Upper lobe of left lung (tissue), 6 donors: ENCODE results near the gene HEG1. TPM values are rescaled to one million over a fixed set of nuclear protein-coding genes. Genes with fewer than 3 reads are reported as not detected.

Experiments used
- ATAC-seq, 2 donors: fragments of 200-7000 bp; cut with Tn5 transposase; one replicate each; pipeline ENCODE4 v1.9.1; 2022; ENCODE audit warnings: mild to moderate bottlenecking in 2 of 2, moderate library complexity in 2 of 2; ENCODE audit not compliant: low FRiP score in 2 of 2
- DNase-seq, 2 donors: peaks; one replicate each; pipeline ENCODE4 v3.0.0-alpha.2; 2019 to 2020
- H3K27ac ChIP-seq, 4 donors: fragments of 200-600 bp; sonication (generic); one replicate each; pipeline ENCODE4 v1.5.1; 2016 to 2019
- H3K27me3 ChIP-seq, 4 donors: fragments of 200-600 bp; sonication (generic); one replicate each; pipeline ENCODE4 v1.5.1; 2017 to 2019
- H3K36me3 ChIP-seq, 4 donors: fragments of 200-600 bp; sonication (generic); one replicate each; pipeline ENCODE4 v1.5.1; 2016 to 2019
- H3K4me1 ChIP-seq, 4 donors: fragments of 200-600 bp; sonication (generic); one replicate each; pipeline ENCODE4 v1.5.1; 2018 to 2019
- H3K4me3 ChIP-seq, 4 donors: fragments of 200-600 bp; sonication (generic); one replicate each; pipeline ENCODE4 v1.5.1; 2017 to 2019; ENCODE audit warnings: mild to moderate bottlenecking in 2 of 4, moderate library complexity in 1 of 4
- H3K9me3 ChIP-seq, 4 donors: fragments of 200-600 bp; sonication (generic); one replicate each; pipeline ENCODE4 v1.5.1; 2018 to 2019
- CTCF ChIP-seq, 6 experiments: fragments of 450-650 bp in 4 of 6; fragments of 200-600 bp in 2 of 6; sonication (generic) in 2 of 6; IDR thresholded peaks; one replicate each; pipeline ENCODE4 v1.5.1; 2016 to 2019; ENCODE audit warnings: antibody characterized with exemption in 6 of 6
- EP300 ChIP-seq, 4 donors: sonication (generic); formaldehyde crosslinking; IDR thresholded peaks; one replicate each; pipeline ENCODE4 v1.5.1; 2017; ENCODE audit warnings: antibody characterized with exemption in 4 of 4, control low read depth in 2 of 4
- POLR2A ChIP-seq, 4 donors: fragments of 450-650 bp; IDR thresholded peaks; one replicate each; pipeline ENCODE4 v1.5.1; 2016 to 2017; ENCODE audit warnings: antibody characterized with exemption in 4 of 4, mild to moderate bottlenecking in 2 of 4
- POLR2AphosphoS5 ChIP-seq, 2 donors: sonication (generic); formaldehyde crosslinking; IDR thresholded peaks; one replicate each; pipeline ENCODE4 v1.5.1; 2017; ENCODE audit warnings: antibody characterized with exemption in 2 of 2
- WGBS, 2 donors: methylation state at CpG; one replicate each; pipeline ENCODE4 v1.1.5; 2017 to 2018; 5-methylcytosine and 5-hydroxymethylcytosine counted together
- total RNA-seq, 6 donors: library from RNA; depleted of rRNA in 4 of 6; stranded (reverse); fragments of >200 nt in 4 of 6; gene quantifications; one replicate each; pipeline versions ENCODE4 v1.1.0 to v1.2.1, GENCODE V29; 2016 to 2021
- donor health status: DM: no; HTN: no; CAD: no; lungs with moderate emphysema.
- donor health status: DM: no; HTN: yes; CAD: no; lungs with severe emphysema.

HEG1 gene
- total RNA-seq, 6 donors from 2014 or later = 45.1 to 168 (median 100) TPM

DNA sequence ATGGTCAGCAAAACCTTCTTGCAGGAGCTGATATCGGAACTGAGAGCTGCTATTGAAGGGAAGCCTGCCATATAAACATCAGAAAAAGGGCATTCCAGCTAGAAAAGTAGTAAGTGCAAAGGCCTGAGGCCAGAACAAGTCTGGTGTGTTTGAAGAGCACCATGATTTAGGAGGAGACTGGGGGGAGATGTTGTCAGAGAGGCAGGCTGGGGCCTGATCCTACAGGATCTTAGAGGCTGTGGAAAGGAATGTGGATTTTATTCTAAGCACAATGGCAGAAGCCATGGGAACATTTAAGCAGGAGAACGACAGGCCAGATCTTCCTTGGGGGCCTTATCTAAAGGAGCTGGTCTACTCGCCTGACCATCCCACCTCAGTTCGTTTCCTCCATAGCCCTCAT, 116.1 kb downstream of the HEG1 start:
- 85 to 87% methylated on average over 4 of the region's 4 CpGs for WGBS, 2 donors
- Histone ChIP-seq H3K27ac (no peak overlapping the region), H3K4me1 (no peaks in the 10 kb centered on the region), H3K4me3 (no peak overlapping the region), H3K9me3 (no peaks in the 10 kb centered on the region), H3K36me3 (no peaks in the 10 kb centered on the region), H3K27me3 (no peaks in the 10 kb centered on the region)
- DNase-seq (no peak), ATAC-seq (no peak)
- TF ChIP-seq POLR2AphosphoS5 (IDR thresholded peaks at IDR 0.05) (no peak), POLR2A (IDR thresholded peaks at IDR 0.05) (no peak), CTCF (IDR thresholded peaks at IDR 0.05) (no peak), EP300 (IDR thresholded peaks at IDR 0.05) (no peak)

DNA sequence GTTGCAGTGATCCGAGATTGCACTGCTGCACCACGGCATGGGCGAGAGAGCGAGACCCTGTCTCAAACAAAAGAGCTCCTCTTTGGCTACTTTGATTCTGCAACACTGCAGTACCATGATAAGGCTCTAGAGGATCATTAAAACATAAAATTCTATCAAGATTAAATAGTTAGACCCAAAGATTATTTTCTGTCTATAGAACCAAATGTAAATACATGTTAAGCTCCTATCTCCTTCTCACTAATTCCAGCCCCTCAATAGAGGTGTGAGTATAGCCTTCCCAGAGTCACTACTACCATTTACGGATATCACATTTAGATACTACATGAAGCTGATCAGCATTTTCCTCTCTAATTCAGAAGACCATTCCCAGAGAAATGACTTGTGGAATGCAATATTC, 116.9 kb downstream of the HEG1 start:
- DNase-seq (no peak), ATAC-seq (no peak)
- TF ChIP-seq POLR2A (IDR thresholded peaks at IDR 0.05) (no peak), CTCF (IDR thresholded peaks at IDR 0.05) (no peak), POLR2AphosphoS5 (IDR thresholded peaks at IDR 0.05) (no peak), EP300 (IDR thresholded peaks at IDR 0.05) (no peak)
- Histone ChIP-seq H3K36me3 (no peaks in the 10 kb centered on the region), H3K4me1 (no peaks in the 10 kb centered on the region), H3K27ac (no peak overlapping the region), H3K4me3 (no peak overlapping the region), H3K9me3 (no peaks in the 10 kb centered on the region), H3K27me3 (no peaks in the 10 kb centered on the region)
- WGBS, 2 donors = 97 to 99% methylated on average over 5 of the region's 5 CpGs

GRCh38 chr3:124937049-124937448, 118.7 kb downstream of the HEG1 start:
- Histone ChIP-seq H3K9me3 (no peaks in the 10 kb centered on the region), H3K27ac (no peak overlapping the region), H3K4me3 (no peak overlapping the region), H3K4me1 (no peaks in the 10 kb centered on the region), H3K27me3 (no peaks in the 10 kb centered on the region), H3K36me3 (no peaks in the 10 kb centered on the region)
- WGBS, 2 donors = 95% methylated on average over 3 of the region's 3 CpGs
- ATAC-seq = no peak
- no peak for TF ChIP-seq POLR2AphosphoS5 (IDR thresholded peaks at IDR 0.05)
- TF ChIP-seq POLR2A (IDR thresholded peaks at IDR 0.05) = no peak
- TF ChIP-seq EP300 (IDR thresholded peaks at IDR 0.05) = no peak
- DNase-seq = no peak

GRCh38 chr3:124935794-124936542, 119.8 kb downstream of the HEG1 start:
- H3K4me1 ChIP-seq = no peaks in the 10 kb centered on the region
- TF ChIP-seq POLR2AphosphoS5 (IDR thresholded peaks at IDR 0.05) (no peak), POLR2A (IDR thresholded peaks at IDR 0.05) (no peak), CTCF (IDR thresholded peaks at IDR 0.05) (no peak), EP300 (IDR thresholded peaks at IDR 0.05) (no peak)
- H3K9me3 ChIP-seq = no peaks in the 10 kb centered on the region
- H3K36me3 ChIP-seq = no peaks in the 10 kb centered on the region
- no peak overlapping the region for H3K4me3 ChIP-seq
- H3K27ac ChIP-seq = no peak overlapping the region
- WGBS, 2 donors = 74 to 80% methylated on average over 5 of the region's 5 CpGs
- no peaks in the 10 kb centered on the region for H3K27me3 ChIP-seq
- ATAC-seq (no peak), DNase-seq (no peak)

GRCh38 chr3:124935264-124935663, 120.5 kb downstream of the HEG1 start:
- H3K4me1 ChIP-seq = no peaks in the 10 kb centered on the region
- ATAC-seq (no peak), DNase-seq (no peak)
- no peak overlapping the region for H3K27ac ChIP-seq
- no peaks in the 10 kb centered on the region for H3K27me3 ChIP-seq
- no peaks in the 10 kb centered on the region for H3K9me3 ChIP-seq
- no peak overlapping the region for H3K4me3 ChIP-seq
- no peak for TF ChIP-seq EP300 (IDR thresholded peaks at IDR 0.05)
- no peak for TF ChIP-seq POLR2A (IDR thresholded peaks at IDR 0.05)
- no peak for TF ChIP-seq CTCF (IDR thresholded peaks at IDR 0.05)
- no peak for TF ChIP-seq POLR2AphosphoS5 (IDR thresholded peaks at IDR 0.05)
- H3K36me3 ChIP-seq = no peaks in the 10 kb centered on the region
